Upper lobe of right lung (tissue), 1 donor: ENCODE results near the gene EPB41L2. TPM values are rescaled to one million over a fixed set of nuclear protein-coding genes. Genes with fewer than 3 reads are reported as not detected.
"Not testable (repeated sequence)": the region's sequence is repeated elsewhere in the genome, so short reads cannot be mapped to it uniquely, and the experiment has no call there.

Experiments used
- ATAC-seq: fragments of 200-7000 bp; cut with Tn5 transposase; one replicate; pipeline ENCODE4 v1.9.1; 2020; ENCODE audit warnings: mild to moderate bottlenecking, moderate library complexity
- DNase-seq: peaks from one replicate; pipeline ENCODE4 v3.0.0-alpha.2; 2020
- H3K27ac ChIP-seq: fragments of 200-600 bp; one replicate; pipeline ENCODE4 v1.8.0; 2022
- H3K27me3 ChIP-seq: fragments of 200-600 bp; one replicate; pipeline ENCODE4 v1.8.0; 2022; ENCODE audit warnings: mild to moderate bottlenecking
- H3K36me3 ChIP-seq: fragments of 200-600 bp; one replicate; pipeline ENCODE4 v1.8.0; 2022
- H3K4me1 ChIP-seq: fragments of 200-600 bp; one replicate; pipeline ENCODE4 v1.8.0; 2022
- H3K4me3 ChIP-seq: fragments of 200-600 bp; one replicate; pipeline ENCODE4 v1.8.0; 2022; ENCODE audit warnings: mild to moderate bottlenecking
- H3K9me3 ChIP-seq: fragments of 200-600 bp; one replicate; pipeline ENCODE4 v1.8.0; 2022
- intact Hi-C: fragments of 100-400 bp; cut with DNase I; formaldehyde crosslinking; loops from one replicate; pipeline ENCODE4 v1.11.0; 2022
- total RNA-seq: library from RNA; stranded (reverse); fragmentation: NEBNext Ultra II Directional; extraction: Animal tissue kit (Norgen Biotek cat#: 25700); gene quantifications from one replicate; pipeline ENCODE4 v1.2.1, GENCODE V29; 2021
- TF ChIP-seq, protein P1 (sequence below): fragments of 200-600 bp; IDR thresholded peaks from one replicate; pipeline ENCODE4 v1.8.0; 2022; ENCODE audit warnings: antibody characterized with exemption
- donor health status: DM: no; HTN: yes; CAD: no; lungs with severe emphysema.

The EPB41L2 gene
- total RNA-seq, 1 donor from 2014 or later = 174 TPM

DNA sequence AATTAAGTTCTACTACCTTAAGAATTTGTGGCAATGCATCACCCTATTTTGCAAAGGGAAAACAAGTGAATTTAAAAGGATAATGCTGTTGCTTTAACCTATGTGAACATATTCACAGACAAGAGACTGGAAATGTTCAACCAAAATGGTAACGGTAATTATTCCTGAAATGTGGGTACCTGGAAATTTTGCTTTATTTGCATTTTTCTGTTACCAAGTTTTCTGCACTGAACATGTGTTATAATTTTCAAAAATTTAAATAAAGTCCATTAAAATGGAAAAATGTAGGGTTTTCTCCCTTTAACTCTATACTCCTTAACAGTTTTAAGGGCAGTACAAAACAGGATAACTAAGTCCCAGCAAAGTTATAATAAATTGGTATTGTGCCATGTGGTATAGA, 66.4 kb downstream of the EPB41L2 start:
- Histone ChIP-seq H3K27me3 (no peaks in the 10 kb centered on the region), H3K27ac (no peak overlapping the region), H3K36me3 (no peaks in the 10 kb centered on the region), H3K4me1 (peaks cover 14% of the 10 kb centered on the region), H3K9me3 (no peaks in the 10 kb centered on the region), H3K4me3 (no peak overlapping the region)
- DNase-seq (no peak), ATAC-seq (no peak)
- TF ChIP-seq, protein P1, sequence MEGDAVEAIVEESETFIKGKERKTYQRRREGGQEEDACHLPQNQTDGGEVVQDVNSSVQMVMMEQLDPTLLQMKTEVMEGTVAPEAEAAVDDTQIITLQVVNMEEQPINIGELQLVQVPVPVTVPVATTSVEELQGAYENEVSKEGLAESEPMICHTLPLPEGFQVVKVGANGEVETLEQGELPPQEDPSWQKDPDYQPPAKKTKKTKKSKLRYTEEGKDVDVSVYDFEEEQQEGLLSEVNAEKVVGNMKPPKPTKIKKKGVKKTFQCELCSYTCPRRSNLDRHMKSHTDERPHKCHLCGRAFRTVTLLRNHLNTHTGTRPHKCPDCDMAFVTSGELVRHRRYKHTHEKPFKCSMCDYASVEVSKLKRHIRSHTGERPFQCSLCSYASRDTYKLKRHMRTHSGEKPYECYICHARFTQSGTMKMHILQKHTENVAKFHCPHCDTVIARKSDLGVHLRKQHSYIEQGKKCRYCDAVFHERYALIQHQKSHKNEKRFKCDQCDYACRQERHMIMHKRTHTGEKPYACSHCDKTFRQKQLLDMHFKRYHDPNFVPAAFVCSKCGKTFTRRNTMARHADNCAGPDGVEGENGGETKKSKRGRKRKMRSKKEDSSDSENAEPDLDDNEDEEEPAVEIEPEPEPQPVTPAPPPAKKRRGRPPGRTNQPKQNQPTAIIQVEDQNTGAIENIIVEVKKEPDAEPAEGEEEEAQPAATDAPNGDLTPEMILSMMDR = no peak
- intact Hi-C loops = no loop called here

DNA sequence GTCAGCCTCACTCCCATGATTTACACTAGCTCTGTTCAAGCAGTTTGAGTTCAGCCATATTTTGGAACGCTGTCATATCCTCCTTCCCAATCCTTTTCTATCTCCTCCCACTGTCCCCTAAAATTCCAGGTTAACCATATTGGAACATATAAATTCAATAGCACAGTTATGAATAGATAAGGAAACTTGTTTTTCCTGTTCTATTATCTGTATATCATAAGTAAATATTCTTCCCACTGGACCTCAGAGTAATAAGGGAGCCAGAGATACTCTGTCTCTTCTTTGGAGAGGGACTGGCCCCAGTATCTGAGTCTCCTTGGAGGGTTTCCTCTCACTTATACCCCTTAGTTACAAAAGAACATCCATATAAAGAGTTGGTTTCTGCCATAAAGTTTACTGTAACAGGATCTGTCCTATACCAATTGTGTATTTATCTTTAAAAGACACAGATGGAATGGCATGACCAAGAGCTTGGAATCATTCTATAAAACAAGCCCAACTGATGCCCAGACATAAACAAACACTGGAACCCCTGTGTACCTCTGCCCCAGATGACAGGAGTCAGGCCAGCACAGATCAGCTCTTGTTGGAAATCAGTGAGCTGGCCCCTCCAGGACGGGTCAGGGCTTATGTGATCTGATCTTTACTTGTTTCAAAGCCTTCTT, 67.1 kb downstream of the EPB41L2 start:
- H3K27ac ChIP-seq = no peak overlapping the region
- TF ChIP-seq, protein P1 = no peak
- no peaks in the 10 kb centered on the region for H3K36me3 ChIP-seq
- H3K9me3 ChIP-seq = no peaks in the 10 kb centered on the region
- H3K4me3 ChIP-seq = no peak overlapping the region
- no peaks in the 10 kb centered on the region for H3K27me3 ChIP-seq
- DNase-seq (no peak), ATAC-seq (no peak)
- intact Hi-C loops = no loop called here
- H3K4me1 ChIP-seq = peaks cover 14% of the 10 kb centered on the region

DNA sequence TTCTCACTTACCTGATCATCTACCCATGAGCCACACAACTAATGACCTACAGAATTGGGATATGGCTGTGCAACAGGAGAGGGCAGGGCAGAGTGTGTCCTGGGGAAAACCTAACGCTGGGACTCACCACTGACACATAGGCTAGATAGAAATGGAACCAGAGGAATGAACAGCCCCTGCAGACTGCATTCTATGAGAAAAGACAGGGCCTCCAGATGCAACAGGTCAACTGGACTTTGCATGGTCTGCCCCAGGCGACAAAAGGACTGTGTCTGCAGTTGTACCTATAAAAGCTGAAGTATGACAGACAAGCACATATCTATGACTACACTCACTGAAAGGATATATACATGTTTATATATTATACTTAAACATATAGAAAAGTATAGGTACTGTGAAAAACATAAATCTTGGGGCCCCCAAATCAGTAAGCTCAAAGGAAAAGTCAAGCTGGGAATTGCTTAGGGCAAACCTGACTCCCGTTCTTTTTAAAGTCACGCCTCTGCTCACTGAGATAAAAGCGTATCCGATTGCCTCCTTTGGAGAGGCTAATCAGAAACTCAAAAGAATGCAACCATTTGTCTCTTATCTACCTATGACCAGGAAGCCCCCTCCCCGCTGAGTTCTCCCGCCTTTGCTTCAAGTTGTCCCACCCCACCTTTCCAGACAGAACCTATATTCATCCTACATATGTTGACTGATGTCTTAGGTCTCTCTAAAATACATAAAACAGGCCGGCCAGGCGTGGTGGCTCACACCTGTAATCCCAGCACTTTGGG, 68.5 kb downstream of the EPB41L2 start:
- Histone ChIP-seq H3K36me3 (no peaks in the 10 kb centered on the region), H3K9me3 (no peaks in the 10 kb centered on the region), H3K4me1 (peaks cover 14% of the 10 kb centered on the region), H3K27ac (no peak overlapping the region), H3K4me3 (no peak overlapping the region), H3K27me3 (no peaks in the 10 kb centered on the region)
- DNase-seq (no peak), ATAC-seq (no peak)
- TF ChIP-seq, protein P1 = no peak
- intact Hi-C loops = no loop called here

GRCh38 chr6:130993292-130993765, 69.7 kb downstream of the EPB41L2 start:
- no peak overlapping the region for H3K4me3 ChIP-seq
- no peak overlapping the region for H3K27ac ChIP-seq
- DNase-seq (no peak), ATAC-seq (no peak)
- H3K36me3 ChIP-seq = no peaks in the 10 kb centered on the region
- TF ChIP-seq, protein P1 = no peak
- H3K9me3 ChIP-seq = no peaks in the 10 kb centered on the region
- intact Hi-C loops = no loop called here
- H3K4me1 ChIP-seq = peaks cover 14% of the 10 kb centered on the region
- H3K27me3 ChIP-seq = no peaks in the 10 kb centered on the region

DNA sequence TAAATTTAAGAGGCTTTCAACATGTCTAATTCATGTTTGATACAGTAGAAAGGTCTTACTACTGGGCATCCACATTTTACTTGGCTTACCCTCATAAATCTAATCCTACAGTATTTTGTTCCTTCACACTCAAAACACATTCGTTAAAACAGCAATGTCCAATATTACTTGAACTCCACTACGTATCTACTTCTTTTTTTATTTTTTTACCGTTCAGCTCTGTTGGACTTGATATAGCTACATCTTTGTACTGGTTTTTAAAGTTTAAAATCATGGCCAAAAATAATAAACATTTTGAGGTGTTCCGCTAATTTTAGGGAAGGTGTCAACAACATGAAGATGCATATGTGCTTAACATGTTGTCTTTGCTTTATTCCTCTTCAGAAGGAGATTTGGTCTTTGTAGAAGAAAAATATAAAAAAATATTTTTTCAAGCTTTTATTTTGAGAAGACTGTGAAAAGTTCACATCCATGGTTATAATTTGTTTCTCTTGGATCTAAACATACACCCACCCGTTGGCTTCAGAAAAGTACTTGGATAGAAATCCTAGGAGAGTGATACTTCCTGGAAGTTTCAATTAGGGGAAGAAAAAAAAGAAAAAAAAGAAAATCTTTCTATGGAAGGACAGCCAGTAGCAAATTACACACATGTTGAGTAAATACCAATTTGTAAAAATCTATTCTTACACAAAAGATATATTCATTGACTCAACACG, 71.5 kb downstream of the EPB41L2 start:
- no peak overlapping the region for H3K27ac ChIP-seq
- H3K4me3 ChIP-seq = no peak overlapping the region
- DNase-seq = no peak
- peaks cover 1% of the 10 kb centered on the region for H3K4me1 ChIP-seq
- H3K9me3 ChIP-seq = no peaks in the 10 kb centered on the region
- no peaks in the 10 kb centered on the region for H3K36me3 ChIP-seq
- no peaks in the 10 kb centered on the region for H3K27me3 ChIP-seq
- TF ChIP-seq, protein P1 = no peak
- ATAC-seq = no peak
- intact Hi-C loops = no loop called here

DNA sequence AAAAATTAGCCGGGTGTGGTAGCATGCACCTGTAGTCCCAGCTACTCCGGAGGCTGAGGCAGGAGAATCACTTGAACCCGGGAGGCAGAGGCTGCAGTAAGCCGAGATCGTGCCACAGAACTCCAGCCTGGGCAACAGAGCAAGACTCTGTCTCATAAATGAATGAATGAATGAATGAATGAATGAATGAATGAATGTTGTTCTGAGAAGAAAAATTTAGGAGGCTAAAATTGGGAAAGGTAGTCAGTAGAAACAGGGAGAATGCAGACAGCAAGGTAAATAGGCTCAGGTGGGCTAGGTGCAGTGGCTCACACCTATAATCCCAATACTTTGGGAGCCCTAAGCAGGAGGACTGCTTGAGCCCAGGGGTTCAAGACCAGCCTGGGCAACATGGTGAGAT, 75.5 kb downstream of the EPB41L2 start:
- H3K36me3 ChIP-seq, intact Hi-C loops, H3K27me3 ChIP-seq, ATAC-seq, H3K4me3 ChIP-seq, H3K4me1 ChIP-seq, H3K9me3 ChIP-seq, DNase-seq, H3K27ac ChIP-seq: not testable (repeated sequence)
